ENCODE results near the gene MYO1E.

Gene MYO1E

DNA sequence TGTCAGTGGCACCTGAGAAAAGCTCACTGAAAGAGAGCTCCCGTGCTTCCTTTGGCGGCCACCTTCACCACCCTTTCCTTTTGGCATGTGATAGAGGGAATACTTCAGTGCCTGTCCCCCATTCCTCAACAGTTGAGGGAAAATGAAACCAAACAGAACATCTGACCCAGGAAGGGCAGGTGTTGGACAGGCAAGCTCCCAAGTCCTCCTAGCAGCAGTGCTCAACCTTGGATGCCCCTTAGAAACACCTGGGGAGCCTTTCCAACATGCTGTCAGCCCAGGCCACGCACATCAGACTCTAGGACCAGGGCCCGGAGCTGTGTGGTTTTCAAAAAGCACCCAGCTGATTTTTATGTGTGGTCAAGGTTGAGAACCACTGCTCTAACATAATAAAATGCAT lies 143.7 kb downstream of the MYO1E start:
- no peak for DNase-seq (ENCODE audit: low read depth)
- no peak overlapping the region for H3K4me3 ChIP-seq (ENCODE audit: low read depth, low read length)
- TF ChIP-seq, protein P1, sequence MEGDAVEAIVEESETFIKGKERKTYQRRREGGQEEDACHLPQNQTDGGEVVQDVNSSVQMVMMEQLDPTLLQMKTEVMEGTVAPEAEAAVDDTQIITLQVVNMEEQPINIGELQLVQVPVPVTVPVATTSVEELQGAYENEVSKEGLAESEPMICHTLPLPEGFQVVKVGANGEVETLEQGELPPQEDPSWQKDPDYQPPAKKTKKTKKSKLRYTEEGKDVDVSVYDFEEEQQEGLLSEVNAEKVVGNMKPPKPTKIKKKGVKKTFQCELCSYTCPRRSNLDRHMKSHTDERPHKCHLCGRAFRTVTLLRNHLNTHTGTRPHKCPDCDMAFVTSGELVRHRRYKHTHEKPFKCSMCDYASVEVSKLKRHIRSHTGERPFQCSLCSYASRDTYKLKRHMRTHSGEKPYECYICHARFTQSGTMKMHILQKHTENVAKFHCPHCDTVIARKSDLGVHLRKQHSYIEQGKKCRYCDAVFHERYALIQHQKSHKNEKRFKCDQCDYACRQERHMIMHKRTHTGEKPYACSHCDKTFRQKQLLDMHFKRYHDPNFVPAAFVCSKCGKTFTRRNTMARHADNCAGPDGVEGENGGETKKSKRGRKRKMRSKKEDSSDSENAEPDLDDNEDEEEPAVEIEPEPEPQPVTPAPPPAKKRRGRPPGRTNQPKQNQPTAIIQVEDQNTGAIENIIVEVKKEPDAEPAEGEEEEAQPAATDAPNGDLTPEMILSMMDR (IDR thresholded peaks at IDR 0.05; ENCODE audit: low read depth, low read length, missing control alignments), result no peak

DNA sequence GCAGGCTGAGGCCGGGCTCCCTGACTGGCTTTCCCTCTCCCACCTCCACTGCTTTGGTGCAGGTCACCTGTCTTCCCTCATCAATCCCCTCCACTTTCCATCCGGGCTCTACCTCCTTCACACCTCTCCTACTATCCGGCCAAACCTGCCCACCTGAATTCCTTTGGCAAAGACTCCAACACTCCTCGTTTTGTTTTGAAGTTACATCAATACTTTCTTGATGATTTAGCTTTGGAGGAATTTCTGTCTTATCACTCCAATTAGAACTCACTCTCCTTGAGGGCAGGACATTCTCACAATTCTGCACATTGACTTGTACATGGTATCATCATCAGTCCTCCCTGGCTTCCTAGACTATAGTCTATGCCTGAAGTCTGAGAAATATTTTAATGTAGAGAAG lies 145.7 kb downstream of the MYO1E start:
- H3K4me3 ChIP-seq (ENCODE audit: low read depth, low read length), result no peak overlapping the region
- DNase-seq (ENCODE audit: low read depth), result no peak
- TF ChIP-seq, protein P1 (IDR thresholded peaks at IDR 0.05; ENCODE audit: low read depth, low read length, missing control alignments), result no peak

DNA sequence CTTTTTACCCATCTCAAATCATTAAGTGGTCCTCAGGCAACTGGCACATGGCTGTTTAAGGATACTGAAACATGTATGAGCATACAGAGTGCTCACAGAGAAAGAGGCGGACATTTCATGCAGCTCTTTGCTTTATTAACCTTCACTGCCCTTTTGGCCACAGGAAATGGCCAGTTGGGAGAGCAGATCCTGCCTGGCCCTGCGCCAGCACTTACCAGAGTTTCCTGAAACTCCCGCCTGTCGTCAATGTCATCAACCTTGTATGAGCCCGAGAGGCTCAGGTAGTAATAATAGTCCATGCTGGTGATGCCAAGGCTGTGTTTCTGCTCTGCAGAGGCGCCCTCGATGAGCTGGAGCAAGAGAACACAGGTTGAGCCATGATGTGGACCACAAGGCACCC lies 148.2 kb downstream of the MYO1E start:
- DNase-seq (ENCODE audit: low read depth), result no peak
- TF ChIP-seq, protein P1 (IDR thresholded peaks at IDR 0.05; ENCODE audit: low read depth, low read length, missing control alignments), result no peak
- no peak overlapping the region for H3K4me3 ChIP-seq (ENCODE audit: low read depth, low read length)

DNA sequence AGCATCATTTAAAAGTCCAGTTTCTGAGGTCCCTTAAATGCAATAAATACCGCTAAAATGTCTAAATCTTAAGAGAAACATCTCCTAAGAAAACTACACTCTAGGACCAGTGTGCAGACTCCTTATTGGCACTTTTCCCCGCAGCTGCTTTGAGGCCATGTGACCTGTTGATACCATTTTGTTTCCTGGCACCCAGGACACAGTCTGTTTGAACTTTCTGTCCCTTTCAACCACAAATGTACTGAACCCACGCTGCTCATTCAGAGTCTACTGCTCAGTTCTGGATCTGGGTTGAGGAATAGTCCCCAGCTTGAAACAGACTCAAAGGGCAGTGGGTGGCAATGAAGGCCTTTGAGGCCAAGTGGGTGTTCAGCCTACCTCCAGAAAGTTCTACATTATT lies 148.9 kb downstream of the MYO1E start:
- no peak for DNase-seq (ENCODE audit: low read depth)
- no peak overlapping the region for H3K4me3 ChIP-seq (ENCODE audit: low read depth, low read length)
- TF ChIP-seq, protein P1 (IDR thresholded peaks at IDR 0.05; ENCODE audit: low read depth, low read length, missing control alignments), result no peak

DNA sequence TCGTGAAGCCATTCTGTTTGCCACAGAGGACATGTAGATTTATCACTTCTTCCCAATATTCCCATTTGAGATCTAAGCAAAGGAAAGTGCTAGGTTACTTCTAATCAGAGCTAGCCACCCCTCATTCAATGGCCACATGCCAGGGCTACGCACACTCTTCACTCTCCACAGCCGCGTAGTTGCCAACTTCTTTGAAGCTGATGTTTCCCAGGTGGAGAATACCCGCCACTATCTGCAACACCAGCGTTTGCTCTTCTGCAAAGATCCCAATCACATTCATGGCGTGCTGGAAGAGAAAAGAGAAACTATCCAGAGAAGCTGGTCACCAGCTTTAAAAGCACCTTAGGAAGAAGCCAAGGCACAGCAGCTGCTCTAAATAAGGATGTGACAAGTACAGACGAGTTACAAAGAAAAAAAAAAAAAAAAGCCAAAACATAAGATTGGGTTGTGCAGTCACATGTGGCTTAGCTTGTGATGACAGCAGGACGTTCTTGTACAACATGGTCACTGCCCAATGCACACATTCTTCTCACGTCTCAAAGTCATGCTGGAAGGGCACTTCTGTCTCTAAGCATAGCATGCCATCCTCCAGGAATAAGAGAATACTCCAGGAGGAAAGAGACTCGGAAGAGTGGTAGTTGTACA lies 149.6 kb downstream of the MYO1E start:
- no peak for DNase-seq (ENCODE audit: low read depth)
- H3K4me3 ChIP-seq (ENCODE audit: low read depth, low read length), result no peak overlapping the region
- TF ChIP-seq, protein P1 (IDR thresholded peaks at IDR 0.05; ENCODE audit: low read depth, low read length, missing control alignments), result no peak

DNA sequence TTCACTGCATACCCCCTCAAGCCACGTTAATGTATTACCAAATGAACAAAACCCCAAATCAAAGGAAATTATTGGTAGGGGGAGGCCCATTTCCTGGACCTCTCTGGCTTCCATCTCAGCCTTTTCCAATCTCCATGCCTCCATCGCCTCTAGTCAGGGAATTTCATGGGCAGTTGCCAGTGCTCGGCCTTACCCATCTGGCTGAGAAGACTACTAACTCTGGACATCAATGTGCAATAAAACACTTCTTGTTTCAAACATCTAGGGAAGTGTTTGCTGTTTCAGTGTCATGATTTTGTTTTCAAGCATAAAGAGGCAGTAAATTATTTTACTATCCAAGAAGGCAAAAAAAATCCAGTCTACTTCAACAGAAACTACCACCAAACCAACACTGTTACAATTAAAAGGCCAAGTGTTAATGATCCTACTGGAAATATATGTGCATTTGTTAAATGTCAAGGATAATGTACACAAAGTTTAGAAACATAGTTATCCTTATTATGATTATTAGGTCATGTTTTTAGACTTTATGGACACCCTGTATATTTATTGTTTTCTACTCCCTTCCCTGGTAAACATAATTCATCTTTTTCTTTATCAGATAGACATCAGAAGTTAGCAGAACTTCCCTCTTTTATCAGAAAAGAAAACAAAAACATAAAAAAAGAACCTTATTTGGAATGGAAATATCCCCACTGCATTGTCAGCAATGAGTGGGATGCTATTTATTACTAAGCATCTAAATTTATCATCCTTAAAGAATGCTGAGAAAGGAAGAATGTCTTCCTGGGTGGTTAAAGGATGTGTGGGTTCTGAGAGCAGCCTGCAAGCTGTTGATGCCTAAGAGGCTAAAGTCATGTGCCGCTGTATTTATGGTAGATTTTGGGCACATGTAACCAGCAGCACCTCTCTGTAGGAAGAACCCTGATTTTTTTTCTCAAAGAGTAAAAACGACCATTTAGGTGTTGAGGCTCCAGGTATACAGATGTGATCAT lies 150.9 kb downstream of the MYO1E start:
- DNase-seq (ENCODE audit: low read depth), result no peak
- TF ChIP-seq, protein P1 (IDR thresholded peaks at IDR 0.05; ENCODE audit: low read depth, low read length, missing control alignments), result no peak
- H3K4me3 ChIP-seq (ENCODE audit: low read depth, low read length), result no peak overlapping the region
